ENCODE measurements around the gene ATXN10. TPM values are rescaled to one million over a fixed set of nuclear protein-coding genes. Genes with fewer than 3 reads are reported as not detected.

The ATXN10 gene
- total and polyA plus RNA-seq, 11 donors, result 55.0 to 192 (median 149) TPM

GRCh38 chr22:45631140-45631840, 40.3 kb upstream of the ATXN10 start:
- H3K27ac ChIP-seq, result no peak overlapping the region
- peaks cover 0 to 4% (median 0%) of the 10 kb centered on the region in 12 donors for H3K4me1 ChIP-seq
- DNase-seq (no peak), ATAC-seq (no peak)
- intact Hi-C loops (cut with DNase I), result no loop called here
- no peaks in the 10 kb centered on the region for H3K9me3 ChIP-seq
- no peak for TF ChIP-seq CTCF (IDR thresholded peaks at IDR 0.05)
- TF ChIP-seq POLR2A (IDR thresholded peaks at IDR 0.05), result no peak
- H3K4me3 ChIP-seq, result no peak overlapping the region
- H3K36me3 ChIP-seq, result no peaks in the 10 kb centered on the region
- peaks cover 0 to 61% (median 6%) of the 10 kb centered on the region in 9 donors for H3K27me3 ChIP-seq
- WGBS, 4 donors, result 54 to 66% (median 57%) methylated on average over 12 of the region's 12 CpGs

GRCh38 chr22:45631841-45632238, 39.8 kb upstream of the ATXN10 start:
- Histone ChIP-seq H3K4me3 (no peak overlapping the region), H3K36me3 (no peaks in the 10 kb centered on the region), H3K9me3 (no peaks in the 10 kb centered on the region), H3K4me1 (peaks cover 0 to 4% (median 0%) of the 10 kb centered on the region in 12 donors), H3K27me3 (peaks cover 0 to 56% (median 6%) of the 10 kb centered on the region in 9 donors), H3K27ac (no peak overlapping the region)
- ATAC-seq (no peak), DNase-seq (no peak)
- intact Hi-C loops (cut with DNase I), result no loop called here
- no peak for TF ChIP-seq CTCF (IDR thresholded peaks at IDR 0.05)
- no peak for TF ChIP-seq POLR2A (IDR thresholded peaks at IDR 0.05)
- 84 to 89% (median 87%) methylated on average over 7 of the region's 7 CpGs for WGBS, 4 donors

GRCh38 chr22:45632791-45633515, 38.7 kb upstream of the ATXN10 start:
- Histone ChIP-seq H3K4me1 (peaks cover 0 to 4% (median 0%) of the 10 kb centered on the region in 12 donors), H3K36me3 (no peaks in the 10 kb centered on the region), H3K4me3 (peak overlapping the region in 4 of 12 donors; percentile 12 to 18 (median 16)), H3K27ac (no peak overlapping the region), H3K27me3 (peaks cover 0 to 48% (median 0%) of the 10 kb centered on the region in 9 donors), H3K9me3 (no peaks in the 10 kb centered on the region)
- DNase-seq (no peak), ATAC-seq (peak in 3 of 4 donors; percentile 18 to 42 (median 29))
- WGBS, 4 donors, result 9 to 22% (median 14%) methylated on average over 14 to 15 of the region's 15 CpGs
- intact Hi-C loops (cut with DNase I), result no loop called here
- TF ChIP-seq CTCF (IDR thresholded peaks at IDR 0.05), result no peak
- no peak for TF ChIP-seq POLR2A (IDR thresholded peaks at IDR 0.05)

- Histone ChIP-seq H3K9me3 (no peaks in the 10 kb centered on the region), H3K36me3 (no peaks in the 10 kb centered on the region), H3K4me1 (peaks cover 0 to 14% (median 0%) of the 10 kb centered on the region in 12 donors), H3K27ac (no peak overlapping the region), H3K4me3 (no peak overlapping the region), H3K27me3 (peaks cover 0 to 45% (median 4%) of the 10 kb centered on the region in 9 donors)
- ATAC-seq (no peak), DNase-seq (no peak)
- intact Hi-C loops (cut with DNase I), result no loop called here
- 83 to 92% (median 90%) methylated on average over 7 of the region's 7 CpGs for WGBS, 4 donors
- no peak for TF ChIP-seq CTCF (IDR thresholded peaks at IDR 0.05)
- TF ChIP-seq POLR2A (IDR thresholded peaks at IDR 0.05), result no peak
Observed at GRCh38 chr22:45636683-45637082, 35.0 kb upstream of the ATXN10 start.
